GM19023 (cell line): ENCODE data around the gene CKMT1A.
"Not testable (repeated sequence)": the region's sequence is repeated elsewhere in the genome, so short reads cannot be mapped to it uniquely, and the experiment has no call there.

ENCODE experiments used
- ATAC-seq: cut with Tn5 transposase; IDR thresholded peaks from one replicate; pipeline ENCODE4 v1.9.1; 2021; ENCODE audit warnings: mild to moderate bottlenecking, moderate library complexity; ENCODE audit not compliant: unreplicated experiment

Gene CKMT1A

GRCh38 chr15:43693148-43694022 lies at the start of gene CKMT1A:
TSS of gene CKMT1A (plus strand) at chr15:43693859. CDS start at chr15:43694051, 192 bp downstream.
- not testable (repeated sequence) for ATAC-seq

GRCh38 chr15:43648649-43649429 lies 44.8 kb upstream of the CKMT1A start, which contains the start of gene CATSPER2:
TSS of gene CATSPER2 (minus strand) at chr15:43648844. CDS start at chr15:43648061, 783 bp downstream.
- no peak for ATAC-seq

- ATAC-seq: not testable (repeated sequence)
Measured at GRCh38 chr15:43649430-43649926, 44.2 kb upstream of the CKMT1A start.

- ATAC-seq: not testable (repeated sequence)
Measured at GRCh38 chr15:43659727-43660126, 33.9 kb upstream of the CKMT1A start.

GRCh38 chr15:43662293-43662692 lies 31.4 kb upstream of the CKMT1A start:
- ATAC-seq: not testable (repeated sequence)

- not testable (repeated sequence) for ATAC-seq
Measured at GRCh38 chr15:43663333-43663732, 30.3 kb upstream of the CKMT1A start.

- not testable (repeated sequence) for ATAC-seq
Measured at GRCh38 chr15:43666177-43666576, 27.5 kb upstream of the CKMT1A start.

- ATAC-seq: not testable (repeated sequence)
Measured at GRCh38 chr15:43674175-43674574, 19.5 kb upstream of the CKMT1A start.

GRCh38 chr15:43689604-43690301 lies 3.9 kb upstream of the CKMT1A start:
- peak; percentile 99 for ATAC-seq

GRCh38 chr15:43692679-43693078 lies 980 bp upstream of the CKMT1A start:
- not testable (repeated sequence) for ATAC-seq

GRCh38 chr15:43702174-43702573 lies 8.5 kb downstream of the CKMT1A start:
- no peak for ATAC-seq

- ATAC-seq: no peak
Measured at GRCh38 chr15:43702701-43703424, 9.2 kb downstream of the CKMT1A start.

GRCh38 chr15:43710431-43711131 lies 16.9 kb downstream of the CKMT1A start:
- not testable (repeated sequence) for ATAC-seq

GRCh38 chr15:43723151-43723550 lies 29.5 kb downstream of the CKMT1A start:
- no peak for ATAC-seq

- ATAC-seq: not testable (repeated sequence)
Measured at GRCh38 chr15:43726306-43726705, 32.6 kb downstream of the CKMT1A start.

- ATAC-seq: not testable (repeated sequence)
Measured at GRCh38 chr15:43728053-43728725, 34.5 kb downstream of the CKMT1A start.

- peak; percentile 30 for ATAC-seq
Measured at GRCh38 chr15:43735416-43735815, 41.8 kb downstream of the CKMT1A start.

GRCh38 chr15:43746245-43746902 lies 52.7 kb downstream of the CKMT1A start, which contains the start of gene PDIA3:
TSS of gene PDIA3 (plus strand) at chr15:43746438. CDS start at chr15:43746540, 102 bp downstream.
- peak; percentile 82 for ATAC-seq
